CD4-positive, alpha-beta T cell treated with Interleukin-2 at 100 ng/mL for 4 hours (primary cell): Measurements from ENCODE around the gene OLFM2.

Source experiments
- DNase-seq: peaks from one replicate; pipeline ENCODE4 v3.0.0-alpha.2; 2020; ENCODE audit warnings: low spot score

OLFM2 gene

GRCh38 chr19:9906475-9907087 lies 29.7 kb downstream of the OLFM2 start:
- DNase-seq: no peak

DNA sequence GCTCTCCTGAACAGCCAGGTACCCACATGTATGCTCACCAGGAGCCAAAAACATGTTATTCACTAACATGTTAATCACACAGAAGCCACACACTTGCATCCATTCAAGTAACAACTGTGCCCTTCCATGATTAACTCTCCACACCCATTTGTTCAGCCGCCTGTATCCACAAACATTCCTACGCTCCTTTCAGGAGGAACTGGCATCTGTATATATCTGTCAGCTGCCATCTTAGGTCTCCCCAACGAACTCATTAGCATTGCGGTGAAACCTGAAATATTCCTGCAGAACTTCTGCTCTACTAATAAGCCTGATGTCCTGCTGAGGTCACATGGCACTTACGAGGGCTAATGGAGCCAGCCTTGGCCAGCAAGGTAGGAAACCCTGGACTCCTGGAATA lies 33.0 kb downstream of the OLFM2 start:
- DNase-seq: no peak

- DNase-seq: no peak
These were observed 34.7 kb downstream of the OLFM2 start for GRCh38 chr19:9901642-9902041.

- DNase-seq: no peak
These were observed 35.3 kb downstream of the OLFM2 start for GRCh38 chr19:9901020-9901419.

GRCh38 chr19:9891609-9892373 lies 44.5 kb downstream of the OLFM2 start:
- DNase-seq: no peak

DNA sequence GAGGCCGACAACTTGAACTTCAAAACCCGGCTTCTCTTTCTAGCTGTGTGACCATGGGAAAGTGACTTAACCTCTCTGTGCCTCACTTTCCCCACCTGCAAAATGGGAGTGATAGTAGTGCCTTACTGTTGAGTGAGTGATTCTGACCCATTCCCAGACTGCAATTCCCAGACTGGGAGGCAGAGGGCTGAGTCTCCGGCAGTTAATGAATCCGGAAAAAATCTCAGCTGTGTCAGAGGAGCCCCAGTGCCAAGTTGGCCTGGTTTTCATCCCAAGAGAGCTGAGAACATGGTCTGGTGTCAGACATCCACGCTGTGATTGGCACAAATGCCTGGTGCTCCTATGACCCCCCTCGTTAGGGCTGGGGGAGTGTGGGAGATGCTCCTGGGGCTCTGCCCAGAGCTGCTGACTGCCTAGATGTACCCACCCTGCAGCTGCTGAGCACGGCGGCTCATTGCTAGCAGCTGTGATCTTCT lies 51.2 kb downstream of the OLFM2 start:
- DNase-seq: no peak

DNA sequence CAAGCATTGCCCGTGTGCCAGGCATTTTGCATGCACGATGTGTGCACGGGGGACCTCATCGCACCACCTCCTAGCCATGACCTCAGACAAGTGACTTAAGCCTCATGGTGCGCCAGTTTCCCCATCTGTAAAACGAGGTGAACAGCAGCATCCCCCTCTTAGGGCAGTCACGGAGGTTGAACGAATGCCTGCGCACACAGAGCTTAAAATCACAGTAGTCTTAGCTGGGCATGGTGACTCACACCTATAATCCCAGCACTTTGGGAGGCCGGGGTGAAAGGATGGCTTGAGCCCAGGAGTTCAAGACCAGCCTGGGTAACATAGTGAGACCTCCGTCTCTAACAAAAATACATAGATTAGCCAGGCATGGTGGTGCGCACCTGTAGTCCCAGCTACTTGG lies 52.6 kb downstream of the OLFM2 start:
- no peak for DNase-seq

DNA sequence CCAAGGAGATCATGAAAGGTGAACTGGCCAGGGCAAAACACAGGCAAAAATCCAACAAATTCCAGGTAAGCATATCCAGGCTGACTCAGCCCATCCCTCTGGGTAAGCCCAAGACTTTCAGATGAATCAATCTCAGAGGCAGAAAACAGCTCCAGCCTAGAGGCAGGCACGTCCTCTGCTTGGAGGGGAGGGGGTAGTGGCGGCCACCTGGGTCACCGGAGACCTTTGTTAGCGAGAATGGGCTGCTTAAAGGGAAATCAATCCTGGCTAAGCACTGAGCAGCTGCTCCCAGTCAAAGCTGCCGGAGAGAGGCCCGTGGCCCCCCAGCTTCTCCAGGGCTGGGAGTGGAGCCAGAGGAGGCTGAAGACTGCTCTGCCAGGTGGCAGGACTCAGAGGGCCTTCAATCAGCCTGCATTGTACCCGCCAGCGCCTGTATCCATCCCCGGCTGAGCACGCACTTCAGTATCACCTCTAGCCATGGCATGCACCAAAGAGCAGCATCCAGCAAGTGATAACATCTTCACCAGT lies 53.0 kb downstream of the OLFM2 start:
- DNase-seq: no peak

DNA sequence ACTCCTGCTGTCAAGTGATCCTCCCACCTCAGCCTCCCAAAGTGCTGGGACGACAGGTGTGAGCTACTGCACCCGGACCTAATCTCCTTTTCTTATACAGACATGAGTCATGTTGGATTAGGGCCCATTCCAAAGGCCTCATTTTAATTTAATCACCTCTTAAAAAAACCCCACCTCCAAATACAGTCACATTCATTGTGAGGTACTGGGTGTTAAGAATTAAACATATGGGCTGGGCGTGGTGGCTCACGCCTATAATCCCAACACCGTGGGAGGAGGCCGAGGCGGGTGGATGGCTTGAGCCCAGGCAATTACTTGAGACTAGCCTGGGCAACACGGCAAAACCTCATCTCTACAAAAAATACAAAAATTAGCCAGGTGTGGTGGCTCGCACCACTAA lies 54.6 kb downstream of the OLFM2 start:
- DNase-seq: no peak

- DNase-seq: no peak
These were observed 57.7 kb downstream of the OLFM2 start for GRCh38 chr19:9878511-9879196.

DNA sequence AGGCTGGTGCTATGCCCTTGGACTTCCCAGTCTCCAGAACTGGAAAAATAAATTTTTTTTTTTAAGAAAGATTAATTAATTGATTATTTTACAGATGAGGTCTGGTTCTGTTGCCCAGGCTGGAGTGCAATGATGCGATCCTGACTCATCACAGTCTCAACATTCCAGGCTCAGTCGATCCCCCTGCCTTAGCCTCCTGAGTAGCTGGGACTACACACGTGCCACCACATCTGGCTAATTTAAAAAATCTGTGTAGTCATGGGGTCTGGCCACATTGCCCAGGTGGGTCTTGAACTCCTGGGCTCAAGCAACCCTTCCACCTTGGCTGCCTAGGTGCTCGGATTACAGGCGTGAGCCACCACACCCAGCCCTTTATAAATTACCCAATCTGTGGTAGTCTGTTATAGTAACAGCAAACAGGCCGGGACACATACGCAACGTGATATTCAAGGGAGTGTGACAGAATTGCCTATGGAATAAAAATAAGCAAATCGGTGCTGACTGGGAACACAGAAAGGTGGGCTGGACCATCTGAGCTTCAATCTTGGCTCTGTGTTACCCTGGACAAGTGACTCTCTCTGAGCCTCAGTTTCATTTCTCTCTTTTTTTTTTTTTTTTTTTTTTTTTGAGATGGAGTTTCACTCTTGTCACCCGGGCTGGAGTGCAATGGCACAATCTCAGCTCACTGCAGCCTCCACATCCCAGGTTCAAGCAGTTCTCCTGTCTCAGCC lies 58.4 kb downstream of the OLFM2 start:
- DNase-seq: no peak

- no peak for DNase-seq
These were observed 60.5 kb downstream of the OLFM2 start for GRCh38 chr19:9875796-9876195.

DNA sequence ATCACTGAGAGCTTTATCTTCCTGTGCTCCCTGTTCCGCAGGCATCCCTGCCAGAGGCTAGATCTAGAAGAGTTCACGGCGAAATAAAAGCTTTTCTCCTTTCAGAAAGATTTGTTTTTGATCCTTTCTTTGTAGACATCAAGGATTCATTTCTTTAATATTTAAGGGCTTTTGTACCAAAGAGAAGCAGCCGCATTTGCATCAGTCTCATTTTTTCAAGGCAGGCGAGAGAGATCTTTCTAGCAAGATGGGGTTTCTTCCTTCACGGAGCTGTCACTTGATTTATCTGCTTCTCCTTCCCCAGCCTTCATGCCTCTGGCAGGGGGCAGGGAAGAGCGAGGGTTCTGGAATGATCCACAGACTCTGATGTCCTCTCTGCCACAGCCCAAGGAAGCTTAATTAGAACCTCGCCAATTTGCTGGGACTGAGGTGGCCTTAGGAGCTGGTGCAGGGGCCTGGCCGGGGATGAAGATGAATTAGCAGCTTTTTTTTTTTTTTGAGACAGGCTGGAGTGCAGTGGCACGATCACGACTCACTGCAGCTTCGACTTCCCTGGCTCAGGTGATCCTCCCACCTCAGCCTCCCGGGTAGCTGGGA lies 61.2 kb downstream of the OLFM2 start:
- no peak for DNase-seq

DNA sequence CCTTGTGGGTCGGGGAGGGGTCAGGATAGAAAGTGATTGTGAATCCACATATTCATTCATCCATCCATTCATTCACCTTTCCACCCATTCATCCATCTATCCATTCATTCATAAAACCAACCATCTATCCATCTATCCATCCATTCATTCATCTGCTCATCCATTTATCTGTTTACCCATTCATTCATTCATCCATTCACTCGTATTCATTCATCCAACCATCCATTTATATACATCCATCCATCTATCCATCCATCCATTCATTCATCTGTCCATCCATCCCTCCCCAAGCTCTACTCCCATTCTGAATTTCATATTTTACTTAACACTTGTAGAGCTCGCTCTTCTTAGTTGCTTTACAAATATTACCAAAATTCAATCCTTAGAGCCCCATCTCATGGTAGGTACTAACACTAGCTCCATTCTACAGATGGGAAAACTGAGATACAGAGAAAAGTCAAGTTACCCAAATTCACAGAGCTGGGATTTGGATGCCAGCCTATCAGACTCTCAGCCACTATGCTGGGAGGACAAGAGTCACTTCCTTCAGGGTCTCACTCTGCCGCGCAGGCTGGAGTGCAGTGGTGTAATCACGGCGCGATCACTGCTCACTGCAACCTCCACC lies 63.6 kb downstream of the OLFM2 start:
- no peak for DNase-seq

DNA sequence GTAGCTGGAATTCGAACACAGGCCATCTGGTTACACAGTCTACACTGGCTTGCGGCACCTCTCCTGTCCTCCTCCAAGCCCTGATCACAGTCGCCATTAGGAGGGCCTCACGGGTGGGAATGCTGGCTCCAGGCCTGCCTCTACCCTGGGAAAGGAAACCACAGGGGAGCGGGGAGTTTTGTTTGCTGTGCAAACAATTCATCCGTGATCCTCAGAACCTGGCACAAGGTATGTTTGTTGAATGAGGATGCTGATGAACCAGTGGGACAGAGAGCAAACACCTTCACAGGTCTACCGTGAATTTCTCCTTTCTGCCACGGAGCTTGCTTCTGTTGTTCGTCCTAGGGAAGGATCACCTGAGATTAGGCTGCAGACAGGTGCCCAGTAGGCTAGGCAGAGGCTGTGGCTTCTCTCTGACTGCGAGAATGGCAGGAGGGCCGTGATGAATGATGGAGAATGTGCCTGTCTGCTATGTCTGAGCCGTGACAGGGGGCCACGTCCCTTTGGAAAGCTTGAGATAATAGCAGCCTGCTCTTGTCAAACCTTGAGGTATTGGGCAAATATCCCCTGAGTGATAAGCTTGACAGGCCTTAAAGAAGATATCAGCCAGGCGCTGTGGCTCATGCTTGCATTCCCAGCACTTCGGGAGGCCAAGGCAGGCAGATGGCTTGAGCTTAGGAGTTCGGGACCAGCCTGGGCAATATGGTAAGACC lies 64.5 kb downstream of the OLFM2 start:
- no peak for DNase-seq

DNA sequence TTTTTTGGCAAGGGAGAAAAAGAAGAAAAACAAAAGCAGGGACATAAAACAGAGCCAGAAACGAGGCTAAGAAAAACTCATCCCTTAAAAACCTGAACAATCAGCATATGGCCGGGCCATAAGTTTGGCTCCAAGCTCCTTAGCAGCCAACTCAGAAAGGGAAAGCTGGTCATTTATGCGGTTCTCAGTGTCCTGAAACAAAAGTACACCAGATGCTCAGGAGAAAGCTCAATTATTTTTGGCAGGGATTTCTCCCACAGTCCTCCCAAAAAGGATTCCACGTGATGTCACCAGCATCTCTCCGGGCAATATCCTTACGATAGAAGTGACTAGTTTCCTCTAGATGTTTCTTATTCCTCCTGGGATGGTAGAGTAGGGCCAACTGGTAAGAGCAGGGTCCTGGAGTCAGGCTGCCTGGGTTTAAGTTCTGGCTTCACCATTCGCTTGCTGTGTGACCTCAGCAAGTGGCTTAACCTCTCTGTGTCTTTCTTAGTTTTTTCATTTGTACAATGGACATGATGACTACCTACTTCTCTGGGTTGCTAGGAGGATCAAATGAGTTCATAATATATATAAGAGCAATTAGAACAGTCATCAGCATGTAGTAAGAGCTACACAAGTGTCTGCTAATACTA lies 67.2 kb downstream of the OLFM2 start:
- DNase-seq: no peak

GRCh38 chr19:9865732-9866501 lies 70.4 kb downstream of the OLFM2 start:
- peak; percentile 52 for DNase-seq

DNA sequence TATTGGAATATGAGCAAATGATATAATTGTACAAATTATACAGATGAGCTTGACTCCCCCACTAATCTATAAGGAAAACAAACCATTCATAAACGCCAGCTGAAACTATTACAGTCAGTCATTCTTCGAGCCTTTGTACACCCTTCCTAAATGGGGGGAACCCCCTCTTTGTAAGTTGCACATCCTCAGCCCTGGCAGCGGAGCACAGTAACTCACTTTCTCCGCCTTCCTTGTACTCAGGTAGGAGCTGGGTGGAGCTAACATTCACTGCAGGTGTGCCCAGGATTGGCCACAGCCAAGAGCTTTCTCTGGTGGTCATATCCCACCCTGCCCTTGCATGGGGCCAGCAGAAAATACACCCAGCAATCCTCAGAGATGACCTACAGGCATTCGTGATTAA lies 72.6 kb downstream of the OLFM2 start:
- DNase-seq: peak; percentile 12

DNA sequence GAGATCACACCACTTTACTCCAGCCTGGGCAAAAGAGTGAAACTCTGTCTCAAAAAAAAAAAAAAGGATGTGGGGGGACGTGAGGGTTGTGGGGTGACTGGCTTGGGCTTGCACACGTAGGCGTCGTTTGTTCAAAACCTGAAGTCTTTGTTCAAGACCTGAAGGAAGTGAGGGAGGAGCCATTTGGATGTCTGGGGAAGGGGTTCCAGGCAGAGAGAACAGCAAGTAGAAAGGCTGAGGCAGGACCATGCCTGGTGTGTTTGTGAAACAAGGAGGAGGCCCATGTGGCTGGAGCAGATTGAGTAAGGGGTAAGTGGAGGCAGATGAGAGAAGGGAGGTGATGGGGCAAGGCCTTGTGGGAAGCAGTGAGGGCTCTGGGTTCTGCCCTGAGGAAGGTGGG lies 73.4 kb downstream of the OLFM2 start:
- no peak for DNase-seq
